ENCODE measurements around the gene METTL6.
"Not testable (repeated sequence)": the region's sequence is repeated elsewhere in the genome, so short reads cannot be mapped to it uniquely, and the experiment has no call there.

Gene METTL6

DNA sequence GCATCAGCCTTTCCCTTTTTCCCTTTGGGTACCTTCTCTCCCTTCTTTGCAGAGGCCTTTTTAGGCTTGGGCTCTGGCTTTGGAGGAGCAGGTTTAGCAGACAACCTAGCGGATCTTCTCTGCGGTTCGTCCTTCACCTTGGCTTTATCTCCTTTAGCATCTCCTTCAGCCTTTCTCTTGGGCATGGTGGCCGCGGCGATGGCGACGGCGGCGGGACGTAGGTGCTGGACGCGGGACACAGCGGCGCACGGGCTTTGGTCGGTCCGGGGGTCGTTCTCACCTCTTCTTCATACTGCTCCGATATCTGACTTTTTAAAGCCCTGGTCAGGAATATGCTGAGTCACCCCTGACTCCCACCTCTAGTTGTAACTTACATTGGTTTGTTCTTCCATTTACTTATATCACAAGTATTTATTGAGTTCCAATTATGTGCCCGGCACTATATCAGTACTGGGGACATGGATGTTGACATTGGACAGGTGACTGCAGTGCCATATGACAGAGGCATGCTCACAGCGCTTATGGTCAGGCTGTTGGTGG lies 51.8 kb downstream of the METTL6 start:
- H3K4me1 ChIP-seq (ENCODE audit: control insufficient read depth, insufficient read depth, low read length) = peaks cover 2% of the 10 kb centered on the region
- H3K4me3 ChIP-seq (ENCODE audit: low read length) = no peak overlapping the region
- H3K9ac ChIP-seq (ENCODE audit: low read length) = no peak overlapping the region
- H3K27ac ChIP-seq (ENCODE audit: low read depth, low read length) = no peak overlapping the region
- H3K27me3 ChIP-seq (ENCODE audit: control insufficient read depth, insufficient read depth, low read length) = no peaks in the 10 kb centered on the region
- no peaks in the 10 kb centered on the region for H3K36me3 ChIP-seq (ENCODE audit: control insufficient read depth, insufficient read depth, low read length)

DNA sequence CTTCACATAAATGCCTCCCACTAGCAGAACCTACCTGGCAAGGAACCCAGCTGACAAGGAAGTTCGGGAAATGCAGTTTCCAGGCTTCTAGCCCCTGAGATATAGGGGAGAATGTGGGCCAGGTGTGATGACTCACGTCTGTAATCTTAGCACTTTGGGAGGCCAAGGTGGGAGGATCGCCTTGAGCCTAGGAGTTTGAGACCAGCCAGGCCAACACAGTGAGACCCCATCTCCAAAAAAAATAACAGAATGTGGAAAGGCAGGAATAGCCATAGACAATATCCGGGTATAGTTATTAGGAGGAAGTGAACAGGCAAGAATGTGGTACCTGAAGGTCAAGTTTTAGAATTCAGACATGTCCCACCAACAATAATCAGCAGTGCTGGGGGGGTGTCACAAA lies 54.4 kb downstream of the METTL6 start:
- H3K36me3 ChIP-seq (ENCODE audit: control insufficient read depth, insufficient read depth, low read length) = no peaks in the 10 kb centered on the region
- H3K4me1 ChIP-seq (ENCODE audit: control insufficient read depth, insufficient read depth, low read length) = peaks cover 1% of the 10 kb centered on the region
- no peak overlapping the region for H3K27ac ChIP-seq (ENCODE audit: low read depth, low read length)
- no peak overlapping the region for H3K9ac ChIP-seq (ENCODE audit: low read length)
- H3K4me3 ChIP-seq (ENCODE audit: low read length) = no peak overlapping the region
- H3K27me3 ChIP-seq (ENCODE audit: control insufficient read depth, insufficient read depth, low read length) = no peaks in the 10 kb centered on the region

DNA sequence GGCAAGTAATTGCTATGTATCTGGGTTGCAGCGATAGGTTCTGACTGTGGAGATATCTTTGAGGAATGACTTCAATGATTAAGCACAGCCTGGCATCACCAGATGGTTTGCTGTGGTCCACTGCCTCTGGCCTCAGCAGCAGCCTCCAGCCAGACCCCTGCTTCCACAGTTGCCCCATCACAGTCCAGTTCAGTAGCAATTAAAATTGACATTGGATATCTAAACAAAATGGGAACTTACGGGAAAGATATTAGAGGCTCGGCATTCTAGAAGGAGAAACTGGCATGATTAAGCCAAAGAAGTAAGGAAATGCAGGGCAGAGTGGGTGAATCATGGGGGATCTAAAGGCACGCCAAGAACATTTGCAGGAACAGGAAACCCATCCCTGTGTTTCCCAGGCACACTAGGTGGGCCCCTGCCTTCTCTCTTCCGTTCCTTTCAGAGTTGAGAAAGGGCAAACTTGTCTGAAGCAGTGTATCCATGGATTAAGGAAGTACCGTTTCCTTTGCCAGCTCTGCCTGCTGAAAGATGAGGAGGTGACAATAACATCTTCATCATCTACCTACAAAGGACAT lies 58.7 kb downstream of the METTL6 start:
- no peak overlapping the region for H3K4me3 ChIP-seq (ENCODE audit: low read length)
- H3K9ac ChIP-seq (ENCODE audit: low read length) = no peak overlapping the region
- no peak overlapping the region for H3K27ac ChIP-seq (ENCODE audit: low read depth, low read length)
- no peaks in the 10 kb centered on the region for H3K27me3 ChIP-seq (ENCODE audit: control insufficient read depth, insufficient read depth, low read length)
- H3K36me3 ChIP-seq (ENCODE audit: control insufficient read depth, insufficient read depth, low read length) = no peaks in the 10 kb centered on the region
- H3K4me1 ChIP-seq (ENCODE audit: control insufficient read depth, insufficient read depth, low read length) = no peaks in the 10 kb centered on the region

DNA sequence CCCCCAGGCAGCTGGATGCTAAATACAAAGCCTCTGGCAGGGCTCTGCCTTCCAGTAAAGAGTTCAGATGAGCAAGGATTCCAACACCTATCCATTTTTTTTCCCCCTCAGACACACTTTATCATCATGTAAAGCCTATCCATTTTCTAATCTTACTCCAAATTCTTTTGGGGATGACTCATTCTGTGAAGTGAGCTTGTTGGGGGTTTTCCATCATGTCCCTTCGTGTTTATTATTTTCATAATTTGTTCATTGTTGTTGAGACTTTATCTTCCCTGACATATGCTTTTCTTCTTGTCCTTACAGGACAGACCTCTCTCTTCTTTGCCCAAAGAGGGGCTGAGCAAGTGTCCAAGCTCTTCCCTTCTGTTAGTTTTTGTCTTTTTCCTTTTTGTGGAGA lies 60.3 kb downstream of the METTL6 start:
- H3K27ac ChIP-seq (ENCODE audit: low read depth, low read length) = no peak overlapping the region

DNA sequence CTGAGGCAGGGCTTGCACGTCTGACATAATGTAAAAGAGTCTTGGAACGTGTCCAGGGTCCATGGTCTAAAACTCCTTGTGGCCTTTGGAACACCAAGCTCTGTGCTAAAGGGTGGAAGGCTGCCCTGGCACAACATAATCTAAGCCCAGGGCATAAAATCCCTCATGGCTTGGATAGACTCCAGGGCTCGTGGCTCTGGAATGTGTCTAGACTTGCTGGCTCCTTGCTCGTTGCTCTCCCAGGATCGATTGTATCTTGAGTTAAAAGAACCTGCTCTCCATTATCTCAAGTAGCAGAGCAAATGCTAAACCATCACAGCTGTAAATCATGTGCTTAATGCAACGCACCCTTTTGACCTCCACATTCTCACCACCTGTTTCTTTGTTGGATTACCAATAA lies 63.3 kb downstream of the METTL6 start:
- not testable (repeated sequence) for H3K9ac ChIP-seq (ENCODE audit: low read length); H3K27me3 ChIP-seq (ENCODE audit: control insufficient read depth, insufficient read depth, low read length); H3K36me3 ChIP-seq (ENCODE audit: control insufficient read depth, insufficient read depth, low read length); H3K27ac ChIP-seq (ENCODE audit: low read depth, low read length); H3K4me3 ChIP-seq (ENCODE audit: low read length); H3K4me1 ChIP-seq (ENCODE audit: control insufficient read depth, insufficient read depth, low read length)

More for the DNA sequence above, 60.3 kb downstream of the METTL6 start:
- H3K4me1 ChIP-seq (ENCODE audit: control insufficient read depth, insufficient read depth, low read length) = no peaks in the 10 kb centered on the region
- H3K36me3 ChIP-seq (ENCODE audit: control insufficient read depth, insufficient read depth, low read length) = no peaks in the 10 kb centered on the region
- no peak overlapping the region for H3K4me3 ChIP-seq (ENCODE audit: low read length)
- no peaks in the 10 kb centered on the region for H3K27me3 ChIP-seq (ENCODE audit: control insufficient read depth, insufficient read depth, low read length)
- H3K9ac ChIP-seq (ENCODE audit: low read length) = no peak overlapping the region

DNA sequence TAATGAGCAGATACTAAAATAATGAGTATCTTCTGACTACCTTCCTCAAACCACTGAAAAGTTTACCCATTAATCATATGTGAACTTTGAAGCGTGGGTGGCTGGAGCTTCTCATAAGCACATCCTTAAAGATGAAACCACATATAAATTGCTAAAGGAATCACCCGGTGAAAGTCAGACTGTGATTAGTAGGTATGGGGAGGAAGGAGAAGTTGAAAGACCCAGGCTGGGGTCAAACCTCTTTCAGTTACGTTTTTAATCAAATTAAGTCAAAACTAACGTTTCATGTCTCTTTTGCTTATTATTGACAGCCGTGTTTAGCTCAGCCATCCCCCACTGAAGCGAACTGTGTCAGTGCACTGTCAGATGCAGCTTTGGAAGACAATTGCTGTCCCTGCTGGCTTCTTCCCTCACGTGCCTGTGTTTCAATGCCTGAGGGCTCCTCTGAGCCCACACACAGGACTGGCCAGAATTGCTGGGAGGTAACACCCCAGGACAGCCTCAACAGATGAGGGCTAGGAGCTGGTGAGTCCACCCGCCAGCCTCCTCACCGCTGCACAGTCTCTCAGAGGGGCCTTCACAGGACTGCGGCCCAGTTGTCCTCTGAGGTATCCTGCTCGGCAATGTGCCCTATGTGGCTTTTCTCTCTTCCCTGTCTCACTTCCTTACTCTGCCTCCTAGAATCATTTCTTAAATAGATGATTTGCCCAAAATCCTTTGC lies 65.7 kb downstream of the METTL6 start:
- no peak overlapping the region for H3K4me3 ChIP-seq (ENCODE audit: low read length)
- H3K4me1 ChIP-seq (ENCODE audit: control insufficient read depth, insufficient read depth, low read length) = no peaks in the 10 kb centered on the region
- H3K27me3 ChIP-seq (ENCODE audit: control insufficient read depth, insufficient read depth, low read length) = no peaks in the 10 kb centered on the region
- no peak overlapping the region for H3K27ac ChIP-seq (ENCODE audit: low read depth, low read length)
- no peak overlapping the region for H3K9ac ChIP-seq (ENCODE audit: low read length)
- H3K36me3 ChIP-seq (ENCODE audit: control insufficient read depth, insufficient read depth, low read length) = no peaks in the 10 kb centered on the region

DNA sequence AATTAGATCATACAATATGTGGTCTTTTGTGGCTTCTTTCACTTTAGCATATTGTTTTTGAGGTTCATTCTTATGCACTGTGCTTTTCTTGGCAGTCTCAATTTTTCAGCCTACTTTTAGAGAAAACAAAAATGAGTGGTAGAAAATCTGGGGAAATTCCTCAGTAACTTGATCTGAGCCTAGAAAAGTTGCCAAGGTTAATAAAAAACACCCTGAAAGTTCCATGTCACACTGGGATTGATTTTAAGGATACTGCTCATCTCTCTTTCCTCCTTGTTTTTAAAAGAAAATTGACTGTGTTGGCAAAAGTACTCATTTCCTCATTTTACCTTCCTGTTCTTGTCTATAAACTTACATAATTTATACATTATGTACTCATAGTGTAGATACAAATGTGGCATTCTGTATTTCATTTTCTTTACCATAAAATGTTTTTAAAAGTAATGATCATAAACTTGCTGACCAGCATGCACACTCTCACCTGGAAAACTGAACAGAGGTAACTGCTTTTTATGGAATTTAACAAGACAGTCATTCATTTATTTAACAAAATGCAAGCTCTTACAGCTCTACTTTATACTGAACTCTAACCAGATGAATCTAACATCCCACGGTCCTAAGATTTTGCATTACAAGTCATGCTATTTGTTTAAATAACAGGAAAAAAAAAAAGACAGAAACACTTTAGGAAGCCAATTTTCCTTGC lies 66.4 kb downstream of the METTL6 start:
- H3K36me3 ChIP-seq (ENCODE audit: control insufficient read depth, insufficient read depth, low read length) = no peaks in the 10 kb centered on the region
- H3K9ac ChIP-seq (ENCODE audit: low read length) = no peak overlapping the region
- no peaks in the 10 kb centered on the region for H3K4me1 ChIP-seq (ENCODE audit: control insufficient read depth, insufficient read depth, low read length)
- H3K4me3 ChIP-seq (ENCODE audit: low read length) = no peak overlapping the region
- H3K27ac ChIP-seq (ENCODE audit: low read depth, low read length) = no peak overlapping the region
- no peaks in the 10 kb centered on the region for H3K27me3 ChIP-seq (ENCODE audit: control insufficient read depth, insufficient read depth, low read length)
